Chondrocyte (in vitro differentiated cells): ENCODE data around the gene DCP1B. TPM values are rescaled to one million over a fixed set of nuclear protein-coding genes. Genes with fewer than 3 reads are reported as not detected.

Experiments
- DNase-seq: peaks from one replicate; pipeline ENCODE4 v3.0.0; 2021; ENCODE audit warnings: mixed read lengths, low spot score
- H3K27ac Mint-ChIP-seq: one replicate; pipeline ENCODE4 v1.8.0; 2021; ENCODE audit warnings: mild to moderate bottlenecking, moderate library complexity, mixed read lengths; ENCODE audit not compliant: unreplicated experiment
- H3K27me3 Mint-ChIP-seq: 2 replicates; pipeline ENCODE4 v1.8.0; 2021; ENCODE audit warnings: low read depth, mixed read lengths
- H3K36me3 Mint-ChIP-seq: 2 replicates; pipeline ENCODE4 v1.8.0; 2021; ENCODE audit warnings: low read depth, mixed read lengths
- H3K4me1 Mint-ChIP-seq: 2 replicates; pipeline ENCODE4 v1.8.0; 2021; ENCODE audit warnings: low read depth, mild to moderate bottlenecking, mixed read lengths
- H3K4me3 Mint-ChIP-seq: one replicate; pipeline ENCODE4 v1.8.0; 2021; ENCODE audit warnings: mild to moderate bottlenecking, moderate library complexity, mixed read lengths; ENCODE audit not compliant: unreplicated experiment
- H3K9me3 Mint-ChIP-seq: 2 replicates; pipeline ENCODE4 v1.8.0; 2021; ENCODE audit warnings: low read depth, mixed read lengths
- total RNA-seq: library from RNA; stranded (reverse); gene quantifications from 3 replicates; pipeline ENCODE4 v1.2.1, GENCODE V29; 2021
- TF ChIP-seq, protein P1 (sequence below): fragments of 200-600 bp; sonication (generic); IDR thresholded peaks from 2 replicates; pipeline ENCODE4 v1.5.0; 2021; ENCODE audit warnings: antibody characterized with exemption, mild to moderate bottlenecking, moderate library complexity

DCP1B gene
- total RNA-seq, 1 donor from 2014 or later, result 12.7 TPM

DNA sequence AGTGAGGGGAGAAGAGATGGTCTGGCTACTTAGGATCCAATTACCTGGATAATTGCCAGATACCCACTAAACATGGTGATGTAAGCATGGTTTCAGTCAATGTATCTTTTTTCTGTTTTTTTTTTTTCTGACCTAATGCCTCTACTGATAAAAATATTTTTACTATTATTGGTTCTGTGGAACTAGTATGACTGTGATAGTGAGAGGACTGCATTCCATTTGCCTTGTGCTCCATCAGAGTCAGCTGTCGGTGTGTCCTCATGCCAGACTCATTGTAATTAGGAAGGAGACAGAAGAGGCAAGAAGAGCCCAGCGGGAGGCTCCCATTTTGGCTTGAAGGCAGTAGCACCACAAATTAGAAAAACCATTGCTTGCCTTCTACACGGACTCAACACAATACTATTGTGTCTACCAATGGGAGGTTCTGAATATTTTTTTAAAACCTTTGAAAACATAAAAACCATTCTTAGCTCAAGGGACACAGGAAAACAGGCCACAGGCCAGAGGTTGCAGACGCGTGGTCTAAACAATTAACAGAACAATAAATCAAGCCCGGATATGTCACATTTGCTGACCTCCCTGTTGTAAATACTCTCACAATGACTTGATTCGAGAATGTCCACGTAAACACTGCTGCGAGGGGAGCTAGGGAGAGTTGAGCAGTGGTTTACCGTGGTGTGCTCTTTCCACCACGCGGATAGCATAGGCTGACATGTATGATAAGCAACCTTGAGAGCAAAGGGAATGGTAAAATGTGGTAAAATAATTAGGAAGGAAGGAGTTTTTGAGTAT is 13.5 kb upstream of the DCP1B start:
- Mint-ChIP-seq H3K4me1 (no peaks in the 10 kb centered on the region), H3K27me3 (peaks cover 12% of the 10 kb centered on the region), H3K27ac (no peak overlapping the region), H3K36me3 (no peaks in the 10 kb centered on the region), H3K9me3 (no peaks in the 10 kb centered on the region), H3K4me3 (no peak overlapping the region)
- DNase-seq, result no peak
- TF ChIP-seq, protein P1, sequence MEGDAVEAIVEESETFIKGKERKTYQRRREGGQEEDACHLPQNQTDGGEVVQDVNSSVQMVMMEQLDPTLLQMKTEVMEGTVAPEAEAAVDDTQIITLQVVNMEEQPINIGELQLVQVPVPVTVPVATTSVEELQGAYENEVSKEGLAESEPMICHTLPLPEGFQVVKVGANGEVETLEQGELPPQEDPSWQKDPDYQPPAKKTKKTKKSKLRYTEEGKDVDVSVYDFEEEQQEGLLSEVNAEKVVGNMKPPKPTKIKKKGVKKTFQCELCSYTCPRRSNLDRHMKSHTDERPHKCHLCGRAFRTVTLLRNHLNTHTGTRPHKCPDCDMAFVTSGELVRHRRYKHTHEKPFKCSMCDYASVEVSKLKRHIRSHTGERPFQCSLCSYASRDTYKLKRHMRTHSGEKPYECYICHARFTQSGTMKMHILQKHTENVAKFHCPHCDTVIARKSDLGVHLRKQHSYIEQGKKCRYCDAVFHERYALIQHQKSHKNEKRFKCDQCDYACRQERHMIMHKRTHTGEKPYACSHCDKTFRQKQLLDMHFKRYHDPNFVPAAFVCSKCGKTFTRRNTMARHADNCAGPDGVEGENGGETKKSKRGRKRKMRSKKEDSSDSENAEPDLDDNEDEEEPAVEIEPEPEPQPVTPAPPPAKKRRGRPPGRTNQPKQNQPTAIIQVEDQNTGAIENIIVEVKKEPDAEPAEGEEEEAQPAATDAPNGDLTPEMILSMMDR, result no peak

DNA sequence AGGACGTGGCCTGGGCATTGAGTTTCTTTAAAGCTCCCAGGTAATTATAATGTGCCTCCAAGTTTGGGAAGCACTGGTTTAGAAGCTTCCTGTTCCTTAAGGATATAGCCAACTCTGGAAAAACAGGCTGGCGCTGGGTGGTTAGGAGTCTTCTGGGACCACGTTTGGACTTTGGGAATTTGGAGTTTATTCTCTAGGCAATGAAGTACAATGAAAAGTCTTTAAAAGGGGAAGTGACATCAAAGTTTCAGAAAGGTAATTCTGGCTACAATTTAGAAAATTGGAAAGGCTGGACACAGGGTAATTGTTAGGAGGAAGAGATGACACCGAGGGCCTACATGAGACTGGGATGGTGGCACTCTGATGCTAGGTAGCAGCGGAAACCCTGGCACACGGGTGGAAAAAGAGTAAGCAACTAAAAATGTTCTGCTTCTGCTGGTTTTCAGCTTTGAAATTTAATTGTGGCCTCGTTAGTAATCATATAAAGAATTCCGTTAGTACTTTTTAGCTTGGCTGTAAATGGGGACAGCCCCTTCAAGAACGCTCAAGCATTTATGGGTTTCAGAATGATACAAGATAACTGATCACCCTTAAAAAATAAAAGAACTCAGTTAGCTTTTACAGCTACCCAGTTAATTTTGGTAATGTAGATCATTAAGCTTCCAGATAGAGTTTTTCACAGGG is 12.7 kb upstream of the DCP1B start:
- Mint-ChIP-seq H3K36me3 (no peaks in the 10 kb centered on the region), H3K27me3 (peaks cover 12% of the 10 kb centered on the region), H3K4me3 (no peak overlapping the region), H3K9me3 (no peaks in the 10 kb centered on the region), H3K27ac (no peak overlapping the region), H3K4me1 (no peaks in the 10 kb centered on the region)
- TF ChIP-seq, protein P1, result no peak
- DNase-seq, result no peak

DNA sequence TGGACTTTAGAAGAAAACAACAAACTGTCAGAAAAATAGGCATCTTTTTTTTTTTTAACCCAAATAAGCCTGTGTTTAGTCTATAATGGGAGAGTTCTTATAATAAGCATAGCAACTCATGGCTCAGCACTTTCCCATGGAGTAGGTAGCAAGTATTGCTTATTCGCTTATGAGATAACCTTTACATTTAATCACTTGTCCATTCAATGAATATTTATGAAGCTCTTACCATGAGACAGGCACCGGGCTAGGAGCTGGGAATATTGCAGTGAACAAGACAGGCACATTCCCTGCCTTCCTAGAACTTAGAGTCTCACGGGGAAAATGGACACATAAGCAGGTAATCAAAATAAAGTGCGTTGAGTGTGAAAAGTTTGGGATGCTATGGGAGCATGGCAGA is 10.0 kb upstream of the DCP1B start:
- H3K4me1 Mint-ChIP-seq, result no peaks in the 10 kb centered on the region
- TF ChIP-seq, protein P1, result no peak
- H3K36me3 Mint-ChIP-seq, result no peaks in the 10 kb centered on the region
- H3K27ac Mint-ChIP-seq, result no peak overlapping the region
- H3K4me3 Mint-ChIP-seq, result no peak overlapping the region
- DNase-seq, result no peak
- H3K9me3 Mint-ChIP-seq, result no peaks in the 10 kb centered on the region
- peaks cover 2% of the 10 kb centered on the region for H3K27me3 Mint-ChIP-seq

DNA sequence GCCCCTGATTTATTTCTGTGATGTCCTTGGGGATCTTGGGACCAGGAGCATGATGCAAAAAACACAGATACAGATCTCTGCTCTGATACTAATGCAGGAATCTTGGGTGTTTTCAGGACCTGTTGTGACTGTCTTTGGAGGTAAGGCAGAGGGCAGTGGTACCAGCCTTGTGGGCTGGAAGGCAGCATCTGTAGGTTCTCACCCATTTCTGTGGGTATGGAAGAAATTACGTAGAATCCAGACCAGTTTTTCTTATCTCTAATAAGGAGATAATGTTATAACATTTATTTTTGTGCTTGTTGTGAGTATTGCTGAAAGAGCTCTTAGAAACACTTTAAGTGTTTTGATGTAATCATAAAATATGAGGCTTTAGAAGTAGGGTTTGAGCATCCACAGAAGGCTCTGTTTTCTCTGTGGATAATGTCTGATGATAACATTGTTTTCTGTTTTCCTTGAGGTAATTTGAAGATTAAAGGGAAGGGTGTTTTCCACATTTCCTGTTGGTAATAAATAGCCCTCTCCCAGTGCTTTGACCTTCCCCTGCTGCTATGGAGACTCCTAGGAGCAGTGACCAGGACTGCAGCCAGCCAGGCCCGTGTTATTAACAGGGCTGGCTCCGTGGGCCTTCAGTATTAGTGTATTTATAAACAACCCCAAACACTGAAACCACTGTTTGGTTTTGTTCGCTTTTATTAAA is 9.4 kb upstream of the DCP1B start:
- no peaks in the 10 kb centered on the region for H3K9me3 Mint-ChIP-seq
- no peak overlapping the region for H3K27ac Mint-ChIP-seq
- H3K4me3 Mint-ChIP-seq, result no peak overlapping the region
- no peaks in the 10 kb centered on the region for H3K36me3 Mint-ChIP-seq
- DNase-seq, result no peak
- TF ChIP-seq, protein P1, result no peak
- no peaks in the 10 kb centered on the region for H3K27me3 Mint-ChIP-seq
- H3K4me1 Mint-ChIP-seq, result no peaks in the 10 kb centered on the region

DNA sequence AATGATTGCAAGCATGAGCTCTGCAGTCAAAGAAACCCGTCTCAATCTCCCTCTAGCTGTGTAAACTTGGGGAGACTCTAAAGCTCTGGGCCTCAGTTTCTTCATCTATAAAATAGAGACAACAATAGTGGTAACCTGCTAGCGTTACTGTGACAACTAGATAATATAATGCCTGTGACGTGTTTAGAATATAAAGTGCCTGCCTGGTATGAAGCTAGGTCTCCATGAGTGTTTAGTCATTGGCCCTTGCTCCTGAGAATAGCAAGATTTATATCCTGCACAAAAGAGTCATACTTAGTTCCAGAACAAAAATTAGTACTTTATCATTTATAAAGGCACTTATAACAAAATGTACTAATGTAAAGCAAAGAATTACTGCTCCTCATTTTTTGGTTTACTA is 8.8 kb upstream of the DCP1B start:
- Mint-ChIP-seq H3K36me3 (no peaks in the 10 kb centered on the region), H3K4me3 (no peak overlapping the region), H3K27me3 (no peaks in the 10 kb centered on the region), H3K4me1 (no peaks in the 10 kb centered on the region), H3K27ac (no peak overlapping the region), H3K9me3 (no peaks in the 10 kb centered on the region)
- DNase-seq, result no peak
- TF ChIP-seq, protein P1, result no peak
